ENCODE data around the gene TSHR.

- TF ChIP-seq CTCF (IDR thresholded peaks at IDR 0.05) (no peak), POLR2A (IDR thresholded peaks at IDR 0.05) (no peak)
These were observed 32.8 kb downstream of the TSHR start for GRCh38 chr14:80988192-80988591.
